Hepatocyte (in vitro differentiated cells): ENCODE measurements around the gene LMTK2.

ENCODE experiments used
- EZH2 ChIP-seq: fragments of 200-600 bp; sonication (generic); IDR thresholded peaks from 2 replicates; pipeline ENCODE4 v1.6.1; 2016; ENCODE audit warnings: antibody characterized with exemption, mild to moderate bottlenecking, borderline replicate concordance
- TF ChIP-seq, protein P1 (sequence below): fragments of 200-600 bp; sonication (generic); IDR thresholded peaks from 2 replicates; pipeline ENCODE4 v1.5.1; 2016; ENCODE audit warnings: antibody characterized with exemption, mild to moderate bottlenecking; ENCODE audit not compliant: poor library complexity

DNA sequence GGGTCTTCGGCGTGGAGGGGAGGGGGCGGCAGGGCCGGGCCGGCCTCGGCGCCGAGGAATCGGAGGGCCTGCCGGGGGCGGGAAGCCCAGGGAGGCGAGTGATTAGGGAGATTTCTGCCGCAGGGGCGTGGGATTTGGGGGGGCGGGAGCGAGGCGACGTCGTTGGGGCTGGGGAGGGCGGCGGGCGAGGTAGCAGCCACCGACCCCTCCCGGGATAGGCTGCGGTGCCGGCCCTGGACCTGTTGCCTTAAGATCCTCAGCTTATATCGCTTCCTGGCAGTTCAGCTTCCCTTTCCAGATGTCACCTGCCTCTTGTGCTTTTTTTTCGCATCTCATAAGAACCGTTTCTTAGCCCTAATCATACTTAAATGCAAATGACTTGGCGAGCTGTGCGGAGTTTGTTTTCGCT lies 655 bp downstream of the LMTK2 start:
- TF ChIP-seq, protein P1, sequence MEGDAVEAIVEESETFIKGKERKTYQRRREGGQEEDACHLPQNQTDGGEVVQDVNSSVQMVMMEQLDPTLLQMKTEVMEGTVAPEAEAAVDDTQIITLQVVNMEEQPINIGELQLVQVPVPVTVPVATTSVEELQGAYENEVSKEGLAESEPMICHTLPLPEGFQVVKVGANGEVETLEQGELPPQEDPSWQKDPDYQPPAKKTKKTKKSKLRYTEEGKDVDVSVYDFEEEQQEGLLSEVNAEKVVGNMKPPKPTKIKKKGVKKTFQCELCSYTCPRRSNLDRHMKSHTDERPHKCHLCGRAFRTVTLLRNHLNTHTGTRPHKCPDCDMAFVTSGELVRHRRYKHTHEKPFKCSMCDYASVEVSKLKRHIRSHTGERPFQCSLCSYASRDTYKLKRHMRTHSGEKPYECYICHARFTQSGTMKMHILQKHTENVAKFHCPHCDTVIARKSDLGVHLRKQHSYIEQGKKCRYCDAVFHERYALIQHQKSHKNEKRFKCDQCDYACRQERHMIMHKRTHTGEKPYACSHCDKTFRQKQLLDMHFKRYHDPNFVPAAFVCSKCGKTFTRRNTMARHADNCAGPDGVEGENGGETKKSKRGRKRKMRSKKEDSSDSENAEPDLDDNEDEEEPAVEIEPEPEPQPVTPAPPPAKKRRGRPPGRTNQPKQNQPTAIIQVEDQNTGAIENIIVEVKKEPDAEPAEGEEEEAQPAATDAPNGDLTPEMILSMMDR: no peak
- no peak for TF ChIP-seq EZH2
